Esophagus mucosa (tissue), 1 donor: Measurements from ENCODE around the gene SEMA3B. TPM values are rescaled to one million over a fixed set of nuclear protein-coding genes. Genes with fewer than 3 reads are reported as not detected.
A peak's percentile ranks its signal among the peaks of the same experiment; 100 is the strongest.
"Not testable (repeated sequence)": the region's sequence is repeated elsewhere in the genome, so short reads cannot be mapped to it uniquely, and the experiment has no call there.

Experiments
- ATAC-seq: fragments of 200-7000 bp; cut with Tn5 transposase; one replicate; pipeline ENCODE4 v1.9.1; 2020
- total RNA-seq: library from RNA; stranded (reverse); gene quantifications from one replicate; pipeline ENCODE4 v1.2.4, GENCODE V29; 2023
- donor health status: DM: yes; HTN: yes; CAD: no.

The SEMA3B gene
- total RNA-seq, 1 donor from 2014 or later, result 2.4 TPM

DNA sequence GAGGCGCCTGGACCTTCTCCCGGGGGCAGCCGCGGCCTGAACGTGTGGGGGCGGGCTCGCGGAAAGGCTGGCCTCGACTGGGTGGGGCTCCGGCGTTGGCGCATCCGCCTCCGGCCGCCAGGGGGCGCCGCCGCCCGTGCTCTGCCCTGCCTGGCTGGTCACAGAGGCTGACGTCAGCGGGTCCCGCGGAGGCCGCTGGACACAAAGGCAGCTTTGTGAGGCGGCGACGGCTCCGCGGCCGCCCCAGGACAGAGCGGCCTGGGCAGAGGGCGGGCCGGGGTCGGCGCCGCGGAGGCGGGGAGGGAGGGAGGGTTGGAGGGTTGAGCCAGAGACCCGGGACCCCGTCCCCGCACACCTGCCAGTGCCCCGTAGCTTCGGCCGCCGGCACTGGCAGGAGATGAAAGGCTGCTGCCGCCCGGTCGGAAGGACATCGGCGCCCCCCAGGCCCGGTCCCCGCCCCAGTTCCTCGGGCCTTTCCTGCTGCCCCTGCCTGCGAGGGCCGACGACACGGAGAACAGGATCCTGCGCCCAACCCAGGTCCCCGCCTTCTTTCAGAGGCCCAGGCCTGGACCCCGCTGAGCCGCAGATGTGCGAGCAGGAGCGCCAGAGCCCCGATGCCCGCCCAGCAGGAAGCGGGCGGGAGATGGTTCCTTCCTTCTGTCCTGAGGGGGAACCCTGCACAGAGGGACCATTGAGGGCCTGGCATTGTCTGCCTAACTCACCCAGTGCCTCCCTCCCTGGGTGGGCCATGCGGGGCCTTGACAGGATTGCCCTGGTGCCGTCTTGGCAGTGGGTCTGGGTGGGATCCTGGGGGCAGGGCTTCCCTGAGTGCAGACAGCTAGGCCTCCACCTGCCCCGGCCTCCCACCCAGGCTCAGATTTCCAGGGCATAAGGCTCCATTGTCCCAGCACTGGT lies 8.7 kb upstream of the SEMA3B start:
- ATAC-seq, result peak; percentile 86

GRCh38 chr3:50260942-50261441 lies 8.0 kb upstream of the SEMA3B start:
- no peak for ATAC-seq

DNA sequence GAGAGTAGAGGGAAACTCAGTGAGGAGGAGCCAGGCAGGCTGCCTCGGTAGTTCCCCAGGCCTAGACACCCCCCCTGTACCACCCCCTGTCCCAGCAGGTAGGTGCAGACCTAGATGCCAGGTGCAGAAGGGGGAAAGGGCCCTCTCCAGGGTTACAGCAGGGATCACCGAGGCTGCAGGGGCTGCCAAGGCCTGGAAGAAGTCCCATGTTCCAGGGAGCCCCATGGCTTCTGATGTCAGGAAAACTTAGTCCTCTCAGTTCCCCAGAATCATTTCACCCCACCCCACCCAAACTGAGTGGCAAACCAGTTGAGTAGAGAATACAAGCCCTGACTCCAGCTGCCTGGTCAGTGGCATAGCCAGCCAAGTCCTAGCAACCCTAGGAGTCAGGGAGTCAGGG lies 7.4 kb upstream of the SEMA3B start:
- ATAC-seq, result no peak

DNA sequence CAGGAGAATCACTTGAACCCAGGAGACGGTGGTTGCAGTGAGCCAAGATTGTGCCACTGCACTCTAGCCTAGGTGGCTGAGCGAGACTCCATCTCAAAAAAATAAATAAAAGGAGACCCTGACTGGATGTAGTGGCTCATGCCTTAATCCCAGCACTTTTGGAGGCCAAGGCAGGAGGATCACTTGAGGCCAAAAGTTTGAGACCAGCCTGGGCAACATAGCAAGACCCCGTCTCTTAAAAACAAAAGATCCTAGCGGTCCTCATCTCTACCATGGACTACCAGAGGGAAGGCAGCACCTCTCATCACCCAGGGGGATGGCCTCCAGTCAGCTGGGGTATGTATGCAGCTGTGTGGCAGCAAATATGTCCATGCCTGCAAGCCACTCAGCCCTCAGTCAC lies 6.7 kb upstream of the SEMA3B start:
- ATAC-seq, result not testable (repeated sequence)

GRCh38 chr3:50262778-50263177 lies 6.2 kb upstream of the SEMA3B start:
- no peak for ATAC-seq

GRCh38 chr3:50263478-50264382 lies 5.2 kb upstream of the SEMA3B start:
- ATAC-seq, result no peak

DNA sequence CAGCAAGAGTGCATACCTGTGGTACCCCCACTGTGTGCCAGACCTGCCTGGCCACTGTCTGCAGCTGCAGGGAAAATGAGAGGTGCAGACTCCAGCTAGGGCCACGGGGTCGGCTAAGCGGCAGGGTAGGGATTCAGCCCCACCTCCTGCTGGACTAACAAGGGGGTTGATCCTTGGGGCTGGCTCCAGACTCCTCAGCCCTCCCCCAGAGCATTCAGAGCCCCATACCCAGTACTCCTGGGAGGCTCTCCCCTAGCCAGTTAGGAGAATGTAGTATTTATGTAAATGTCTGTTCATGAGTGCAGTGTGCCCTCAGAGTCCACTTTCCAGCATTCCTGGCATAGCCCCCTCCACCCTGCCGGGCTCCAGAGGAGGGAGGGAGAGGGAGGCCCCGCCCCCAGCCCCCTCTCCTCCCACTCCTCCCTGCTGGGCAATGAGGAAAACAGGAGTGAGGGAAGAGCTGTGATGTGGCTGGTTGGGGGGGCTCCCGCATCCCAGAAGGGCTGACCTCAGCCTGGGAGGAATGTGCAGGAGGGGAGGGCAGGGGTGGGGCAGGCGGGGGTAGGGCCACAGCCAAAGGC lies 4.5 kb upstream of the SEMA3B start:
- ATAC-seq, result no peak

GRCh38 chr3:50264964-50265485 lies 3.9 kb upstream of the SEMA3B start:
- ATAC-seq, result peak; percentile 12

DNA sequence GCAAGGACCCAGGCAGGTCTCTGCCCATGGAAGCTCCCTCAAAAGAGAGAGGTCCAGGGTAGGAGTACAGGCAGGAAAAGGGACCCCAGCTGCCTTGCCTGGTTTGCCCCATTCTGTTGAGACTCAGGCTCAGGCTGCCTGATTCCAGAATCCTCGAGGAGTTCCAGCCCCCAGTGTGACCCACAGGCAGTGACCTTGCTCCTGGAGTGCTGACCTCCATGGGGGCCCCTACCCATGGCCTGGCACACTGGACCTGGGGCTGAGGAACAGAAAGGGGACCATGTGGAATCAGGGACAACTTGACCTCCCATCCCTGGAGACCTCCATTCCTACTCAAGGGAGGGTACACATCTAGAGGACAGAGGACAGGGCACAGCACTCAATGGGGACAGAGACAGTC lies 3.4 kb upstream of the SEMA3B start:
- no peak for ATAC-seq

DNA sequence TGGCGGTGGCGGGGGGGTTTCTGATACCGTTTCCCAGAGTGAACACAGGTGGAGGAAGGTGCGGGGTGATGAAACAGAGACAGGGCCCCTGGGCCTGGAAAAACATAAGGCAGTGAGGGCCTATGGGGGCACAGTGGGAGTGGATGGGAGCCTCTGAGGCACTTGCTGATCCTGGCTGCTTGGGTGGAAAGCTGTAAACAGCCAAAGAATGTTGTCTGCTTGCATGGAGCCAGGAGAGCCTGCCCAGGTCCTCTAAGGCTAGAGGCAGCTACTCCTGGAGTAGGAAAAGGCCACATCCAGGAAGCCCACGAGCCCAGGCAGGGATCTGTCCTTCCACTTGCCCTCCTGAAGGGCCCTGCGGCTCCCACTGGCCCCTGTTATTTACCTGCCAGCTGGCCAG lies 2.9 kb upstream of the SEMA3B start:
- ATAC-seq, result no peak

DNA sequence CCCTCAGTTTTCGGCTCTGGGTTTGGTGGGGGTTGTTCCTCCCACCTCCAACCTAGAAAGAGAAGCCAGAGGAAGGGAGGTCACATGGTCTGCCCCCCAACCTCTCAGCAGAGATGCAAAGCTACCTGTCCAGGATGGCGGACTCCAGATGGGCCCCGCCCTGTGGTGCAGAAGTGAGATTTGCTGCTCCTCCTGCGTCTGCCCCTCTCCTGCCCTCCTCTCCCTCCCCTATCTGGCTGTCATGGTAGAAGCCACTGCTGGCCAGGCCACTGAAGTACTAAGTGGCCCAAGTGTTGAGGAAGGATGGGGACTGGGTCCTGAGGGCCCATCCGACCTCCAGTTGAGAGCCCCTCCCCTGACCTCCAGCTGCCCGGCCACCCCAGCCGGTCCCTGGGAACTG lies 2.1 kb upstream of the SEMA3B start:
- ATAC-seq, result no peak

DNA sequence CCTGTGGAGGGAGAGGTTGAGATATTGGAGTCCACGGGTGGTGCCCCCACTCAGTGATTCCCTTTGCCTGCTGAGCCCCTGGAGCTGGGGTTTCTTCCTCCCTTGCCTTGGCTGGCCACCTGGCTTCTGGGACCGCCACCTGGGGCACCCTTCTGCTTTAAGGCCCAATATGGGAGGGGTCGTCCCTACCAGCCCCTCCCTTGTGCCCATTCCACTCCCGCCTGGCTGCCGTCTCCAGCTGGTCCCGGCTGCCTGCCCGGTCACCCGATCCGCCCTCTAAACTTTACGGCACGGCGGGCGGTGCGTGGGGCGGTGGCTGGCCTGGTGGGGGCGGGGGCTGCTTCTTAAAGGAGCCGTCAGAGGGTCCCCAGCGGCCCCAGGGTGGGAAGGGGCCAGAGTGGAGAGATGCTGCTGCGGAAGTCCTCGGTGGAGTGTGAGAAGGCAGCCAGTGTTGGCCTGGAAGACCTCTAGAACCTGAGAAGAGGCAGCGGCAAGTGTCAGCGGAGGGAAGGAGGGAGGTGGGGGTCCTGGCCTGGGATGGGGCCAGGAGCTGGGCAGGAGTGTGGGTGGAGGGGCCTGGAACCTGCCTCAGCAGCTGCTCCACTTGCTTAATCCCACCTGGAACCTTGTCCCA lies 1.6 kb upstream of the SEMA3B start:
- ATAC-seq, result peak; percentile 4

DNA sequence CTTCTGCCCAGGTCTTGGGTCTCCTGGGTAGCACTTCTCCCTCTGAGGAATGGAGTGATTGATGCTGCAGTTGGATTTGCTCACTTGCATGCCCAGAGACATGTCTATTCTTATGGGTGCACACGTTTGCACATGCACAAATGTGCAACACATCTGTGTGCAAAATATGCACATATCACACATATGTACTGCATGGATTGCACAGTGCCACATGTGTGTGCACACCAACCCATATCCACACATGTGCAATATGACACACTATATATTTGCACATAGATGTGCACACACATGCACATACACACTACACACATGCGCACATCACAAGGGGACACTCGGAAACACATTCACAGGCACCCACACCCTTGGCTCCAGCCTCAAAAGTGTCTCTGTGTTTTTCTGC lies 671 bp upstream of the SEMA3B start:
- ATAC-seq, result no peak

DNA sequence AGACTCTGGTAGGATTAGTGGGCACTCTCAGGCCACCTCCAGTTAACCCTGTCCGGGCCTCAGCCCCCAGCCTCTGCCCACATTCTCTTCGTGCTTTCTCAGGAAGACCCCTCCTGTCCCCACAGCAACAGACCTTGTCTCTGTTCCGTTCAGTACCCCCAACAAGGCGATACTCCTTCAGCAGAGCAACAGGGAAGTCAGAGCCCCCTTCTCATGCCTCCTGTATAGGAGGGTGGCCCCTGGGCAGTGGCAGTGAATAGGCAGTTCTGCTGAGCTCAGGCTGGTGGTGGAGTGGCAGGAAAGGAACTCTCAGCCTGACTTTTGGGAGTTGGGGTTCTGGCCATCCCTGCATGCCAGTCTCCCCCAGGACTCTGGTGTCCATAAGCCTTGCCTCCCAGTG lies 513 bp downstream of the SEMA3B start:
- ATAC-seq, result no peak

DNA sequence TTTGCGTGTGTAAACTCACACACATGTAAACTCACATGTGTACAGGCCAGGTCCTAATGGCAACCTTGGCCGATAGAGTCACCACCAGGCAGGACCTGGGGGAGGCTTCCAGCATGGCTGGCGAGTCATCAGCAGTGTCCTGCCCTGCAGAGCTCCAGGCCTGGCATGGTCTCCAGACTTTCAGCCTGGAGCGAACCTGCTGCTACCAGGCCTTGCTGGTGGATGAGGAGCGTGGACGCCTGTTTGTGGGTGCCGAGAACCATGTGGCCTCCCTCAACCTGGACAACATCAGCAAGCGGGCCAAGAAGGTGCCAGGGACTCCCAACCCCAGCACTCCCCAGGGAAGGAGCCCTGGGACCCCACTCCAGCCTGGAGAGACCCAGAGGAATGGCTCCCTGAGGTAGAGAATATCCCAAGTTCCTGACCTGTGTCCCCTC lies 1.0 kb downstream of the SEMA3B start:
- ATAC-seq, result peak; percentile 14

DNA sequence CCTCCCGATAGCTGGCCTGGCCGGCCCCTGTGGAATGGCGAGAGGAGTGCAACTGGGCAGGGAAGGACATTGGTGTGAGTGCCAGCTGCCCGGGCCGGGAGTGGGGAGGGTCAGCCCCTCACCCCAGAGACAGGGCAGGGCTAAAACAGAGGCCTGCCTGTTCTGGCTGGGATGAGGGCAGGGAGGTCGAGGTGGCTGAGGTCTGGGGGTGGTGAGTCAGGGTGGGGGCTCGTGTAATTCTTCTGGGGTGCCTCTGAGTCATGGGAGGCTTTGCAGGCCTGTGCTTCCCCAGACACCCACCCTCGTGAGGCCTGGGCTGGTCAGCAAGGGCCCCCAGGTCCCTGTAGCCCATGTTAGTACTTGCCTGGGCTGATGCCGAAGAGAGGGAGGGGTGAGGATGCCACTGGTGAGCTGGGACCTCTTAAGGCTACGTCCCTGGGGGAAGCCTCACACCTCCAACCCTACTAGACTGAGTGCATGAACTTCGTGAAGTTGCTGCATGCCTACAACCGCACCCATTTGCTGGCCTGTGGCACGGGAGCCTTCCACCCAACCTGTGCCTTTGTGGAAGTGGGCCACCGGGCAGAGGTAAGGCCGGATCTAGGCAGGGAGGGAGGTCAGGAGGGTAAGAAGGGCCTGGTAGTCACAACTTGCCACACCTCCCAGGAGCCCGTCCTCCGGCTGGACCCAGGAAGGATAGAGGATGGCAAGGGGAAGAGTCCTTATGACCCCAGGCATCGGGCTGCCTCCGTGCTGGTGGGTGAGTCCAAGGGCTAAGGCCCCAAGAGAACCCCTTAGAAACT lies 1.7 kb downstream of the SEMA3B start:
- no peak for ATAC-seq

DNA sequence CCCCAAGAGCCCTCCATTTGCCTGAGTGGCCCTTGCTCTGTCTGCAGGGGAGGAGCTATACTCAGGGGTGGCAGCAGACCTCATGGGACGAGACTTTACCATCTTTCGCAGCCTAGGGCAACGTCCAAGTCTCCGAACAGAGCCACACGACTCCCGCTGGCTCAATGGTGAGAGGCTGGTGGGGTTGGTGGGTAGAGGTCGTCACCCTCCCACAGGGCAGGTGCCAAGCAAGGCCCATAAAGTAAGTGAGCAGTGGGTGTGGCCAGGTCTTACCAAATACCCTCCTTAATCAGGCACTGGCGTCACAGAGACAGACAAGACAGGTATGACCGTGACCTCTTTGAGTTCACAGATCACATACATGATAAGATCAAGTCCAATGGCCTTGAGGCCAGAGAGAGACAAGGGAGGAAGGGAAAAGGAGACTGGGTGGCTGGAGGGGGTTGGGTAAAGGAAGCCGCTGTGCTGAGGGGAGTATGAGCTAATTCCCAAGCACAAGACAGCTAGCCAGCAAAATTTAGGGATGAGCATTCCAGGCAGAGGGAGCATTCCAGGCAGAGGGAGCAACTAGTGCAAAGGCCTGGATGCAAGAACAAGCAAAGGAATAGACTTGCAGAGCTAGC lies 2.5 kb downstream of the SEMA3B start:
- ATAC-seq, result no peak

DNA sequence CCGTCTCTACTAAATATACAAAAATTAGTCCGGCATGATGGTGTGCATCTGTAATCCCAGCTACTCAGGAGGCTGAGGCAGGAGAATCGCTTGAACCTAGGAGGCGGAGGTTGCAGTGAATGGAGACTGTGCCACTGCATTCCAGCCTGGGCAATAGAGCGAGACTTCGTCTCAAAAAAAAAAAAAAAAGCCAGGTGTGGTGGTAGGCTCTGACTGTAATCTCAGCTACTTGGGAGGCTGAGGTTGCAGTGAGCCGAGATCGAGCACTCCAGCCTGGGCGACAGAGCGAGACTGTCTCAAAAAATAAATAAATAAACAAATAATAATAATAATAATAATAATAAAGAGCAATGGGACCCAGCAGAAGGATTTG lies 3.6 kb downstream of the SEMA3B start:
- not testable (repeated sequence) for ATAC-seq

DNA sequence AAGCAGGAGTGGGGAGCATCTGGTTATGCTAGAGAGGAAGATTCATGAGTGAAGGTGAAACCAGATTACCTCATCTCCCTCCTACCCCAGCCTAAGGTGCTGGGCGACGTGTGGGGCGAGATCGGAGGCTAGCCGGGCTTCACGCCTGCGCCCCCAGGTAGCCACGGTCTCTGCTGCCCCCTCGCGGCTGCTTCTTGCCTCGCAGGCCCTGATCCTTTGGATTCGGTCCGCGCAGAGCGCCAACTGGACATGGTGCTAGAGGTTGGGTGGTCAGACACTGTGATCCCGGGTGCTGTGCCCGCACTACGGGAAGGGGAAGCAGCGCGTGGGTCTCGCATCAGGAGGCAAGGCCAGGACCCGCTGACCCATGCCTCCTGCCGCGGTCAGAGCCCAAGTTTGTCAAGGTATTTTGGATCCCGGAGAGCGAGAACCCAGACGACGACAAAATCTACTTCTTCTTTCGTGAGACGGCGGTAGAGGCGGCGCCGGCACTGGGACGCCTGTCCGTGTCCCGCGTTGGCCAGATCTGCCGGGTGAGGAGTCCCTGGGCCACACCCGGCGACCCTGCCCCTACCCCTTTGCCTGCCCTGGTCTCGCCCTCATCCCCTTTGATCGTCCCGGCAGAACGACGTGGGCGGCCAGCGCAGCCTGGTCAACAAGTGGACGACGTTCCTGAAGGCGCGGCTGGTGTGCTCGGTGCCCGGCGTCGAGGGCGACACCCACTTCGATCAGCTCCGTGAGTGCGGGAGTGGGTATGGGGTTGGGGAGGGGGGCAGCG lies 4.2 kb downstream of the SEMA3B start:
- peak; percentile 70 for ATAC-seq

DNA sequence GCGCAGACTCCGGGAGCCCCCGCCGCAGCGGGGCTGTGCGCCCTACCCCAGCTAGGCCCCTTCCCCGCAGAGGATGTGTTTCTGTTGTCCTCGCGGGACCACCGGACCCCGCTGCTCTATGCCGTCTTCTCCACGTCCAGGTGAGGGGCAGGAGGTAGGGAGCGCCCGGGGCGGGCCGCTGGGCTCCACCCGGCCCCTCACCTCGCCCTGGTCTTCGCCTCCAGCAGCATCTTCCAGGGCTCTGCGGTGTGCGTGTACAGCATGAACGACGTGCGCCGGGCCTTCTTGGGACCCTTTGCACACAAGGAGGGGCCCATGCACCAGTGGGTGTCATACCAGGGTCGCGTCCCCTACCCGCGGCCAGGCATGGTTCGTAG lies 4.7 kb downstream of the SEMA3B start:
- no peak for ATAC-seq
